Muscle of leg (tissue), 16 donors: ENCODE results near the gene ANGPTL8. TPM values are rescaled to one million over a fixed set of nuclear protein-coding genes. Genes with fewer than 3 reads are reported as not detected.

ENCODE experiments used
- DNase-seq: peaks from one replicate; pipeline ENCODE4 v3.0.0; 2013
- H3K27ac ChIP-seq: one replicate; pipeline ENCODE4 v1.5.1; 2013; ENCODE audit warnings: mild to moderate bottlenecking, low read length, control low read depth
- H3K27me3 ChIP-seq: one replicate; pipeline ENCODE4 v1.6.1; 2013; ENCODE audit warnings: low read length; ENCODE audit not compliant: control insufficient read depth, insufficient read depth
- H3K36me3 ChIP-seq: one replicate; pipeline ENCODE4 v1.6.1; 2013; ENCODE audit warnings: low read length; ENCODE audit not compliant: control insufficient read depth, insufficient read depth
- H3K4me1 ChIP-seq: one replicate; pipeline ENCODE4 v1.6.1; 2013; ENCODE audit warnings: low read length; ENCODE audit not compliant: control insufficient read depth, insufficient read depth
- H3K4me3 ChIP-seq: one replicate; pipeline ENCODE4 v1.5.1; 2013; ENCODE audit warnings: low read length, control low read depth
- H3K9me3 ChIP-seq: replicated peaks from 2 replicates; pipeline ENCODE4 v1.6.1; 2013; ENCODE audit warnings: low read depth, low read length; ENCODE audit not compliant: control insufficient read depth
- WGBS: methylation state at CpG from one replicate; pipeline ENCODE4 v1.1.5; 2013; ENCODE audit warnings: missing lambda C conversion rate; ENCODE audit not compliant: insufficient coverage; 5-methylcytosine and 5-hydroxymethylcytosine counted together
- long read RNA-seq, 11 donors: transcript quantifications; one replicate each; lab custom pipeline, GENCODE V29; 2026
- polyA plus RNA-seq, 8 donors: library from polyadenylated mRNA; unstranded; fragments of 120-200 nt; gene quantifications; one replicate each; pipeline versions ENCODE4 v1.2.1 to v1.2.3, GENCODE V29; 2013; ENCODE audit warnings: inconsistent platforms in 1 of 8, low replicate concordance in 1 of 8; ENCODE audit not compliant: insufficient read length in 8 of 8, insufficient read depth in 1 of 8
- total RNA-seq: library from RNA; stranded (reverse); fragments of 120-200 nt; gene quantifications from one replicate; pipeline ENCODE4 v1.2.4, GENCODE V29; 2013

ANGPTL8 gene, protein sequence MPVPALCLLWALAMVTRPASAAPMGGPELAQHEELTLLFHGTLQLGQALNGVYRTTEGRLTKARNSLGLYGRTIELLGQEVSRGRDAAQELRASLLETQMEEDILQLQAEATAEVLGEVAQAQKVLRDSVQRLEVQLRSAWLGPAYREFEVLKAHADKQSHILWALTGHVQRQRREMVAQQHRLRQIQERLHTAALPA
- total RNA-seq: 0.44 TPM
- under 1 TPM in 6 of 8 donors, not detected in 2; 0.18 to 0.53 (median 0.45) TPM for polyA plus RNA-seq
- long read RNA-seq, donor 1: 0 reads
- long read RNA-seq, donor 2: 0 reads
- long read RNA-seq, donor 3, partial matches to known transcripts: 0 of 1 reads
- long read RNA-seq, donor 3, other reads (novel, unspliced or antisense): 0 of 1 reads
- long read RNA-seq, donor 4: 0 reads
- long read RNA-seq, donor 5: 0 reads
- long read RNA-seq, donor 6: 0 reads
- long read RNA-seq, donor 7: 0 reads
- long read RNA-seq, donor 8: 0 reads
- long read RNA-seq, donor 9: 0 reads
- long read RNA-seq, donor 10: 0 reads
- long read RNA-seq, donor 11: 0 reads

DNA sequence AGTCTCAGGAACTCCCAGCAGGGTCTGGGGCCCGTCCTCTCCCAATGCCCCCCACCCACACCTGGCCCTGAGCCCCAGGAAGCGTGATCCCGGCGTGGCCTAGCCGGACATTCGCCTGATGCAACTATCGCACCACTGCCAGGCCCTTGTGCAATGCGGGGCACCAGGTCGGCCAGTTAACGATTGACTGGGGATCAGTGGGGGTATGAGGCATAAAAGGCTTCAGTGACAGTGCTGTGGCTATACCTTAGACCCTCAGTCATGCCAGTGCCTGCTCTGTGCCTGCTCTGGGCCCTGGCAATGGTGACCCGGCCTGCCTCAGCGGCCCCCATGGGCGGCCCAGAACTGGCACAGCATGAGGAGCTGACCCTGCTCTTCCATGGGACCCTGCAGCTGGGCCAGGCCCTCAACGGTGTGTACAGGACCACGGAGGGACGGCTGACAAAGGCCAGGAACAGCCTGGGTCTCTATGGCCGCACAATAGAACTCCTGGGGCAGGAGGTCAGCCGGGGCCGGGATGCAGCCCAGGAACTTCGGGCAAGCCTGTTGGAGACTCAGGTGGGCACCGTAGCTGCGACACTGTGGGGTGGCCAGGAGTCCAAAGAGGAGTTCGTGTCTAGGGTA is at the start of gene ANGPTL8:
ANGPTL8 (plus strand) TSS at position 243 of the 624 bp plus-strand sequence; CDS start at position 262, 19 bp downstream.
- peaks cover 8% of the 10 kb centered on the region for H3K9me3 ChIP-seq
- H3K27me3 ChIP-seq: no peaks in the 10 kb centered on the region
- no peak within 1 kb of the TSS for H3K27ac ChIP-seq
- 90% methylated on average over 23 of the region's 23 CpGs for WGBS
- no peak within 1 kb of the TSS for H3K4me3 ChIP-seq
- peaks cover 12% of the 10 kb centered on the region for H3K4me1 ChIP-seq
- DNase-seq: no peak
- H3K36me3 ChIP-seq: peaks cover 74% of the 10 kb centered on the region

DNA sequence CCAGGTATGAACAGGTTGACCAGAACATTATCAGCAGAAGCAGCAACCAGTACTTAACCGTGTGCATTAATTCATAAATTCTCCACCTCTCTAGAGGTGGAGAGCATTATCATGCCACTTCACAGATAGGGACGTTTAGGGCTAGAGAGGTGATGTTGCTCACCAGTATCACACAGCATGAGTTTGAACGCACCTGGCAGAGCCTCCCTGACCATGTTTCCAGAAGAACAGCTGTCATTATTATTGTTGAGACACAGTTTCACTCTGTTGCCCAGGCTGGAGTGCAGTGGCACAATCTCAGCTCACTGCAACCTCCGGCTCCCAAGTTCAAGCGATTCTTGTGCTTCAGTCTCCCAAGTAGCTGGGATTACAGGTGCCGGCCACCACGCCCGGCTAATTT is 48.9 kb upstream of the ANGPTL8 start:
- Histone ChIP-seq H3K27me3 (no peaks in the 10 kb centered on the region), H3K4me3 (no peak overlapping the region), H3K4me1 (peaks cover 60% of the 10 kb centered on the region), H3K36me3 (peaks cover 78% of the 10 kb centered on the region), H3K9me3 (no peaks in the 10 kb centered on the region), H3K27ac (peak overlapping the region; percentile 89)
- no peak for DNase-seq
- 60% methylated on average over 1 of the region's 8 CpGs for WGBS

DNA sequence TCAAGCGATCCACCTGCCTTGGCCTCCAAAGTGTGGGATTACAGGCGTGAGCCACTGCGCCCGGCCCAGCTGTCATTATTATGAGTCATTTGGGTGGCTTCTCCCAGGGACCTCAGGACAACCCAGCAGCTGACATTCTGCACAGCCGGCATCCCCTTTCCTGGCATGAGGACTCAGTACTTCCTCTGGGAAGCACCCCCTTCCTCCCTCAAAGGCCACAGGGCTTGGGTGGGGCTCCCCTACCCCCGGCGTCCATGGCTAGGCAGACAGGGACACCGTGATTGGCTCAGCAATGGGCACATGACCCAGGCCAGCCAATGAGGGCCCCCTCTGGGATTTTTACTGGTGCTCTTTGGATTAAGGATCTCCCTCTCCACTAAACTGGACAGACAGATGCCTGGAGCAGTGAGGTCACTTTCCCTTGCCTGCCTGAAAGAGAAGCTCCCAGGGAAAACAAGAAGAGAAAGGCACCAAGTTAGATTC is 48.1 kb upstream of the ANGPTL8 start:
- 0% methylated on average over 1 of the region's 8 CpGs for WGBS
- DNase-seq: peak; percentile 94

DNA sequence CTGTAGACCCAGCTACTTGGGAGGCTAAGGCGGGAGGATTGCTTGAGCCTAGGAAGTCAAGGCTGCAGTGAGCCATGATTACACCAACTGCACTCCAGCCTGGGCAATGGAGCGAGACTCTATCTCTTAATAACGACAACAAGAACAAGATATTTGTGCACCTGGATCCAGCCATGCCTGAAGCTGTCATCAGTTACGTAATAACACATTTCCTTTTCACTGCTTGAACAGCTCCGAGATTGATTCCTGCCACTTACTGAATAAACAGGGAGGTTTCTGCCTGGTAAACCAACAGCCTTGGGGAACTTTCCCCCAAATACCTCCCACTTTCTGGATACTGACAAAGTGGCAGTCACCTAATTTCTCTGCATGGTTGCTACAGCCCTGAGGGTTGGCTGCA is 47.5 kb upstream of the ANGPTL8 start:
- Histone ChIP-seq H3K9me3 (no peaks in the 10 kb centered on the region), H3K27ac (peak overlapping the region; percentile 89), H3K4me3 (no peak overlapping the region), H3K36me3 (peaks cover 70% of the 10 kb centered on the region), H3K27me3 (no peaks in the 10 kb centered on the region), H3K4me1 (peaks cover 71% of the 10 kb centered on the region)
- no peak for DNase-seq
- 65% methylated on average over 4 of the region's 5 CpGs for WGBS

More for the DNA sequence above, 48.1 kb upstream of the ANGPTL8 start:
- Histone ChIP-seq H3K4me1 (peaks cover 68% of the 10 kb centered on the region), H3K4me3 (no peak overlapping the region), H3K36me3 (peaks cover 76% of the 10 kb centered on the region), H3K9me3 (no peaks in the 10 kb centered on the region), H3K27ac (peak overlapping the region; percentile 89), H3K27me3 (no peaks in the 10 kb centered on the region)

DNA sequence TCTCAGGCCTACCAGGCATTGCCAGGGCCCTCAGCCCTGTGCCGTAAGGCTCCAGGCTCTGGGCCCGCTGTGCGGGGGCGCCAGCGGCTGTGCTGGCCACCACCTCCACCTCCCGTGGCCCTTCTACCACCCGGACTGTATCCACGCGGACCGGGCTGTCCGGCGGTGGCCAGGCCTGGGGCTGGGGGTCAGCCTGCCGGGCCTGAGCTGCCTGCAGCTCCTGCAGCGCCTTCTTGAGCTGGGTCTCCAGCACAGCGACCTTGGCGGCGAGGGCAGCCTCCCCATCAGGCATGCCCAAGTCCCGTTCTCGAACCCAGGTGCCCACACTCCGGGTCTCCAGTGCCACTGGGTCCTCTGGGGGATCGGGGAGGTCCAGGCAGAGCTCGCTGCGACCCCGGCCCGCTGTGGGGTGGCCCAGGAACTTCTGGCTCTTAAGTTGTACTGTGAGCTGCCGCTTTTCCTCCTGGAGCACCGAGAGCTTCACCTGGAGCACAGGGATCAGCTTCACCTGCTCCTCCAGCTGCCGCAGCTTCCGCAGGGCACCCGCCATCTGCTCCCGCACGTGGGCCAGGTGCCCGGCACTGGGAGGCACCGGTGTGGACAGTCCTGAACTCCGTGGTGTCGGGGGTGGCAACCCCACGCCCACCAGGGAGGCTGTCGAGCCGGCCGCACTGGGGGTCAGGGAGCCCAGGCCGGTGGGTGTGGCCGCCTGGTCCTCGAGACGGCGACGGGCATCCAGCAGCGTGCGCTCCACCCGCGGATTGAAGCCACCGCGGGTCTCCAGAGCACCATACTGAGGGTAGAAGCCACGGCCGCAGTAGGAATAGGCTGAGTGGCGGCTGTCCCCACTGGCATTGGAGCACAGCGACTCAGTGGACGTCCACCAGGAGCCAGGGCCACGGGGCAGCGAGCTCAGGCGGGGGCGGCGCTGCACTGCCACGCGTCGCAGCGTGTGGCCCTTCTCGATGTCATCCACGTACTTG is 46.2 kb upstream of the ANGPTL8 start:
- 87% methylated on average over 63 of the region's 68 CpGs for WGBS
- peak overlapping the region; percentile 7 for H3K27ac ChIP-seq
- H3K27me3 ChIP-seq: no peaks in the 10 kb centered on the region
- no peak overlapping the region for H3K4me3 ChIP-seq
- no peak for DNase-seq
- H3K36me3 ChIP-seq: peaks cover 61% of the 10 kb centered on the region
- H3K4me1 ChIP-seq: peaks cover 76% of the 10 kb centered on the region
- no peaks in the 10 kb centered on the region for H3K9me3 ChIP-seq

DNA sequence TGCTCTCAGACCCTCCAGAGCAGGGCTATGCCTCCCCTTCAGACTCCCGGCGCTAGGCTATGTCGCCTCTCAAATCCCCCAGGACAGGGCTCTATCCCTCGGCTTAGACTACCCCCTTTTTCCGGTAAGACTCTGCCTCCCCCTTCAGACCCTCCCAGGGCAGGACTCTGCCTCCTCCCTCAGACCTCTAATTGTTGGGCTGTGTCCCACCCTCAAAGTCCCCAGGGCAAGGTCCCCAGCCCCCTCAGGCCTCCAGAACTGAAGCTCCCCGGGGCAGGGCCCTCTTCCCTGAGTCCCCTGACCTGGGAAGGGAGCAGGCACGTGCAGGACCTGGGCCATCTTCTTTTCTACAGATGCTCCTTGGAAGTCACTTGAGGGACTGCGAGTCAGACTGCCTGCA is 45.2 kb upstream of the ANGPTL8 start:
- Histone ChIP-seq H3K27ac (peak overlapping the region; percentile 70), H3K9me3 (no peaks in the 10 kb centered on the region), H3K4me3 (no peak overlapping the region), H3K36me3 (peaks cover 55% of the 10 kb centered on the region), H3K4me1 (peaks cover 72% of the 10 kb centered on the region), H3K27me3 (no peaks in the 10 kb centered on the region)
- no peak for DNase-seq
- 44% methylated on average over 7 of the region's 8 CpGs for WGBS

DNA sequence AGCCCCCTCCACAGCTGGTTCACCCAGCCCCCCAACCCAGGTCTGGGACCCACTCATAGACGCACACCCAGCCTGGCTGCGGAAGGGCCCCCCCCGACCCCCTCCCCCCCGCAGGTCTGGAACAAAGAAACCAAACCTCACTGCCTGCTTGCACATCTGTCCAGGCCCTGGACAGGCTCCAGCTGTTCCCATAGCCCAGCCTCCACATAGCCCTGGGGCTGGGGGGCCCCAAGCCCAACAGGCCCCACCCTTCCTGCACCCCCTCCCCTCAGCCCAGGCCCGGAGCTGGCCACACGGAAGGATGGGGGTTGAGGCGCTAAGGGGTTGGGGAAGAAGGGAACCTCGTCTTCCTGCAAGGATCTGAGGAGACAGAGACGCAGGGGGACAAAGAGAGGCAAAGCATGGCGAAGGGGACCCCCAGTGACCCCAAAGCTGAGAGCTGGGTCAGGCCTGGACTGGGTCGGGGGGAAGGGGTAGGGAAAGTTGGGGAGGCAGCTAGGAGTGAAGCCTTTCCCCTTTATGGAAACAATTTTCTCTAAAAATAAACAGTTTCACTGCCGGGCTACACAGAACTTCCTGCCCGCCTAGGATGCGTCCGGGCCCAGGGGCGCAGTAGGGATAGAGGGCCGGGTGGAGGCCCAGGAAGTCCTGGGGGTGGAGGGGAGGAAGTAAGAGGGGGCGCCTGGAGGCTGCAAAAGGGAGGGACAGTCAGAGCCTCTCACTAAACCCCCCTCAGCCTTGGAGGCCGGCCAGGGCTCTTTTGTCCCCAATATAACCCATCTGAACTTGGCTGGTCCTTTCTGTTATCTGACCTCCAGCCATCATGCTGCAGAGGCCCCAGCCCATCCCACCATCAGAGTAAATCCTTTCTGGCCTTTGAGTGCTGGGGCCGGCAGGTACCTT is 44.5 kb upstream of the ANGPTL8 start:
- peak; percentile 82 for DNase-seq
- WGBS: 14% methylated on average over 6 of the region's 20 CpGs
- Histone ChIP-seq H3K36me3 (peaks cover 58% of the 10 kb centered on the region), H3K4me3 (peak overlapping the region; percentile 30), H3K27me3 (no peaks in the 10 kb centered on the region), H3K9me3 (no peaks in the 10 kb centered on the region), H3K4me1 (peaks cover 65% of the 10 kb centered on the region), H3K27ac (peak overlapping the region; percentile 70)

DNA sequence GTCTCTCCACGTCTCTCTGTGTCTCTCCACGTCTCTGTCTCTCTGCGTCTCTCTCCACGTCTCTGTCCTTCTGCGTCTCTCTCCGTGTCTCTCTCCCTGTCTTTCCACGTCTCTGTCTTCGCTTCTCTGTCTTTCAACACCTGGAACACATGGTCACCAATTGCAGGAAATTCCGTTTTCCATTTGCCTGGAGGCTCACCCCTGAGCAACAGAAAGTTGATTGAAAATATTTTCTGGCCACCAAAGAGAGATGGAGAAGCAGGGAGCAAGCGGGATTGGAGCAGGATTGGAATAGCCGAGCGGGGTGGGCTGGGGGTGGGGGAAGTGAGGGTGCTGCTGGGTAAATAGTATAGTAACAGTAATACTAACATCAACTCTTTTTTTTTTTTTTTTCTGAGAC is 43.7 kb upstream of the ANGPTL8 start:
- Histone ChIP-seq H3K27ac (peak overlapping the region; percentile 70), H3K36me3 (peaks cover 55% of the 10 kb centered on the region), H3K4me3 (peak overlapping the region; percentile 30), H3K4me1 (peaks cover 57% of the 10 kb centered on the region), H3K9me3 (no peaks in the 10 kb centered on the region), H3K27me3 (no peaks in the 10 kb centered on the region)
- WGBS: 57% methylated on average over 7 of the region's 12 CpGs
- no peak for DNase-seq
